GM12873 (cell line): ENCODE data around the gene RASSF4.

Source experiments
- TF ChIP-seq, protein P1 (sequence below): IDR thresholded peaks from 2 replicates; pipeline ENCODE4 v1.5.1; 2012; ENCODE audit warnings: low read depth, mild to moderate bottlenecking, moderate library complexity, low read length, control low read depth; ENCODE audit not compliant: insufficient read depth; ENCODE audit errors: missing control alignments

The RASSF4 gene

DNA sequence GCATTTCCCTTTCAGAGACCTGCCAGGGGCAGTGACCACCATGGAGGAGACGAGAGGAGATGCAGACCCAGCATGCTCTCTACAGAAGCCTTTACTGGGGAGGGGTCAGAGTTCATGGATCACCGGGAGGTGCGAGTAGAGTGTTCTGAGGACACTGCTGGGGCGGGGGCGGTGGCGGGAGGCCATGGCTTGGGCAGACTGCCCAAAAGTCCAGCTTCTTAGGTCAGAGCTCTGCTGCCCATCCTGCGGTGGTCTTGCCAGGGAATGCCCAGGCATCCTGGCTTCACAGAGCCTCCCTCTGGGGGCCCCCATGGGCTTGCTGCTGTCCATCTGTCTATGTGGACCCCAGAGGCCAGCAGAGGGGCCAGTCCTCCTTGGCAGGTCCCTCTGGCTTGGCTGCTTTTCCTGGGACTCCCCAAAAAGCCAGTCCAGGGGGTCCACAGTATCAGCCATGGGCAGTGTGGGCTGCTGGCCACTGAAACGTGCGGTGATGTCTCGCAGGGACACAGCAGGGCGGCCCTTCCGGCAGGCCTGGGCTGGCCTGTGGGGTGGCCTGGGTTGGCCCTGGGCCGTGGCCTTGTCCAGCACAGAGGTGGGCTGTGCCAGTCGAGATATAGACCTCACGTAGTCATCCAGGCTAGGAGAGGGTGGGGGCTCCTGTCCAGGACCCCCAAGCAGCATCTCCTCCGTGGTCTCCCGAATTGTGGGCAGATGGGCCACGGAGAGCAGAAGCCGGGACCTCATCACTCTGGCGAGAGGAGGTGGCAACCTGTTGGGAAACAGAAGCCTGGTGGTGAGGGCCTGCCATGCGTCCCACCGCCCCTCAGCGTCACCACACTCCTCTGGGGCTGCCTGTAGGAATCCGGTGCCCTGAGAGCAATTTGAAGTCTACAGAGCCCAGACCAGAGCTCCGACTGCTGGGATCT lies 17.9 kb downstream of the RASSF4 start:
- TF ChIP-seq, protein P1, sequence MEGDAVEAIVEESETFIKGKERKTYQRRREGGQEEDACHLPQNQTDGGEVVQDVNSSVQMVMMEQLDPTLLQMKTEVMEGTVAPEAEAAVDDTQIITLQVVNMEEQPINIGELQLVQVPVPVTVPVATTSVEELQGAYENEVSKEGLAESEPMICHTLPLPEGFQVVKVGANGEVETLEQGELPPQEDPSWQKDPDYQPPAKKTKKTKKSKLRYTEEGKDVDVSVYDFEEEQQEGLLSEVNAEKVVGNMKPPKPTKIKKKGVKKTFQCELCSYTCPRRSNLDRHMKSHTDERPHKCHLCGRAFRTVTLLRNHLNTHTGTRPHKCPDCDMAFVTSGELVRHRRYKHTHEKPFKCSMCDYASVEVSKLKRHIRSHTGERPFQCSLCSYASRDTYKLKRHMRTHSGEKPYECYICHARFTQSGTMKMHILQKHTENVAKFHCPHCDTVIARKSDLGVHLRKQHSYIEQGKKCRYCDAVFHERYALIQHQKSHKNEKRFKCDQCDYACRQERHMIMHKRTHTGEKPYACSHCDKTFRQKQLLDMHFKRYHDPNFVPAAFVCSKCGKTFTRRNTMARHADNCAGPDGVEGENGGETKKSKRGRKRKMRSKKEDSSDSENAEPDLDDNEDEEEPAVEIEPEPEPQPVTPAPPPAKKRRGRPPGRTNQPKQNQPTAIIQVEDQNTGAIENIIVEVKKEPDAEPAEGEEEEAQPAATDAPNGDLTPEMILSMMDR, result no peak

DNA sequence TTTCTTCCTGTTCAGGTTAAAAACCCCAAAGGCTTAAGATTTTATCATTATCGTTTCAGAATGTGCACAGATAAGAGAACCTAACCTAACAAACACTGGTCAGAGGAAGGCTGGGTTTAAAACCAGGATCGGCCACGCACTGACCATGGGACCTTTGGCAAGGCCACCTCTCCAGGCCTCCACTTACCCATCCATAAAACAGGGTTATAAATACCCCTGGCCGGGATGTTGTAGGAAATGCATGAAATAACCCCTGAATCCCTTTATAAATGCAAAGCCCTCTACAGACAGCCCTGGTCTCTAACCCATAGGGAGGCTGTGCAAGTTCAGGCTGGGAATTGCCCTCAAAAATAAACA lies 18.6 kb downstream of the RASSF4 start:
- TF ChIP-seq, protein P1, result no peak

DNA sequence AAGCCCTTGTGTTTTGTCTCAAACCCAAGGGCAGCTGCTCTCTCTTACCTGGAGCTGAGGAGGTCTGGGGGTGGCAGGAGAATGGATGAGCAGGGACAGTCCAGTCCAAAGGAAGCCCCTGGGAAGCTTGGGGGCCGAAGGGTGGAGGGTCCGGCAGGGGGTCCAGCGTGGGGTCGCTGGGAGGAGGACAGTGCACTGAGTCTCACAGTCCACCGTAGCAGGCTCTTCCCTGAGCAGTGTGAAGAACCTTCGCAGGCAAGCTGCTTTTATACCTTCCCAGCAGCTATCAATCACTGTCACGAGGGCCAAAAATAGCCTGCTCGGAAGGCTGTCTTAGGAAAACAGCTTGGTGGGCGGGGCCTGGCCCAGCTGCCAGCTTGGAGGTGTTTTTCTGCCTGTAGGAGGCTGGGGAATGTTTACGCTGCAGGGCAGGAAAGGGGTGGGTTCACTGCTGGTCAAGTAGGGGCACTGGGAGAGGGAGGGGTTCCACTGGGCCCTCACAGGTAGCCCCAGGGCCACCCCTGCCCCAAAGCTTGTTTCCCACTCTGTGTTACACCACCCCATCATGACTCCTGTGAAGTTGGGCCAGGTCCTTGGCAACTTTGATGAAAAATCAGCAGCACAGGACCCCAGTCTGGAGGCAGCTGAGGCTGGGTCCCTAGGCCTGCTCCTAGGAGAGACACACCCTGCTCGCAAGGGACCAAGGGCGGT lies 19.1 kb downstream of the RASSF4 start, which contains the start of gene DEPP1:
DEPP1 (minus strand) TSS at position 240 of the 711 bp plus-strand sequence. CDS start 779 bp downstream, outside the sequence.
- TF ChIP-seq, protein P1, result no peak

DNA sequence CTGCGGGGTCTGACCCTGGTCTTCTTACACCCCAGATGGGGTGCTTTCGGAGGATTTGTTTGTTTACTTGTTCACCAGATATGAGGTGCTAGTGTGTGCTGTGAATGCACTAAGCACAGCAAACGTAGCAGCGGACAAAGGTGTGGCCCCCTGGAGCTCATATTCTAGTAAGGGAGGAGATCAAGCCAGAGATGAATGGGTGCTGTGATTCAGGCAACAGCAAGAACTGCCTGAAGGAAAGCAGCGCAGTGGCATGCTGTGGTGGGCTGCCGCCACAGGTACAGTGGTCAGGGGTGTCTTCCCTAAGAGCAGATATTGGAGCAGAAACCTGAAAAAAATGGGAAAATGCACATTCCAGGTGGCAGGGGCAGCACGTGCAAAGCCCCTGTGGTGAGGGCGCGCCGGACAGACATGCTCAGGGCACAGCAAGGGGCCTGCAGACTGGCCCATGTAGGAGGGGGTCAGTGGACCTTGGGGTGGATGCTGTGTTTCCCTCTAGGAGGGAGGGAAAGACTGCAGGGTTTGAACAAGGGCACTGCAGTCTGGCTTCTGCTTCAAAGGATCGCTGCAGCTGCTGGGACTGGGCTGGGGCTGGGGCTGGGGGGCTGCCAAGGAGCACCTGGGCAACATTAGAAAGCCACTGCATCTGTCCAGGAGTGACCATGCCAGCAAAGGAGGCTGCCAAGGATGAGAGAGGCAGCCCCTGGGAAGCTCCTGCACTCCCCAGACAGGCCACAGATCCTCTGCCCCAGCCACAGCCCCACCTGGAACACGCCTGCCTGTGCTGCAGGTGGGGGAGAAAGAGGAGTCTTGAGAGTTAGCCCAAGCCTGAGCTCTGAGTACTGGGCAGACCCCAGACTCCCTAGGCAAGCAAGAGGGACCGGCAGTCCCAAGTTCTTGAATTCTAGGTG lies 19.9 kb downstream of the RASSF4 start:
- TF ChIP-seq, protein P1, result no peak

DNA sequence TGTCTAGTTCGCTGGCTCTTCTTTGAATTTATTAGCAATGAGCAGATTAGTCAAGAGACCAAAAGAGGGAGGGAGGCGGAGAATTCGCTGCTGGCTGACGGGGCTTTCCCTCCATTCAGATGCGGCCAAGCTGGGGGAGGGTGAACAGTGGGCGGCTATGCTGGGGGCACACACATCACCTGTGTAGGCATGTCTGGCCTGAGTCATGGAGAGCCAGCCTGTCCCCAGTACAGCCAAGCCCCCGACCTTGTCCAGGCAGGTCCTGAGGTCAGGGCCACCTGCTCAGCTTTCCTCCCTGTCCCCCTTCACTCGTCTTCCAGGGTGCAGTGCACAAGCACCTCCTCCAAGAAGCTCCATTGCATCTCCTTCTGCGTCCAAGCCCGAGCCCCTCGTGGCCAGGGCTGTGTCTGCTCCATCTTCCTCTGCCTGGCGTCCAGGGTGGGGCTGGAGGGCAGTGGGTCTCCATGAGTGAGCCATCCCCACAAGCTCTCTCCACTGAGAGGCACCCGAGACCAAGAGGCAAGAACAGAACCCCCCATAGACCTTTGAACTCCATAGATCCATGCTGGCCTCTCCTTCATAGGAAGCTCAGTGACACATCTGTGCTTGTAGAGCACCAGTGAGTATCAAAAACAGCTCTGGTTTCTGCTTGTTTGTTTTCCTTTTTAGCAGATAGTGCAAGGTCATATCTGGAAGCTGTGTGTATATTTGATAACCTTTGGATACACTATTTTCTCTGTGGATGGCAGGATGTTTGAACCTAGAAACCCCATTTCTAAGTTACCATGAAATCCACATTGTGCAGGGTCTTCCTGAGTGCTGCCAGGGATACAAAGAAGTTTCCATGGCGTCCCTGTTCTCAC lies 20.9 kb downstream of the RASSF4 start:
- TF ChIP-seq, protein P1, result no peak

DNA sequence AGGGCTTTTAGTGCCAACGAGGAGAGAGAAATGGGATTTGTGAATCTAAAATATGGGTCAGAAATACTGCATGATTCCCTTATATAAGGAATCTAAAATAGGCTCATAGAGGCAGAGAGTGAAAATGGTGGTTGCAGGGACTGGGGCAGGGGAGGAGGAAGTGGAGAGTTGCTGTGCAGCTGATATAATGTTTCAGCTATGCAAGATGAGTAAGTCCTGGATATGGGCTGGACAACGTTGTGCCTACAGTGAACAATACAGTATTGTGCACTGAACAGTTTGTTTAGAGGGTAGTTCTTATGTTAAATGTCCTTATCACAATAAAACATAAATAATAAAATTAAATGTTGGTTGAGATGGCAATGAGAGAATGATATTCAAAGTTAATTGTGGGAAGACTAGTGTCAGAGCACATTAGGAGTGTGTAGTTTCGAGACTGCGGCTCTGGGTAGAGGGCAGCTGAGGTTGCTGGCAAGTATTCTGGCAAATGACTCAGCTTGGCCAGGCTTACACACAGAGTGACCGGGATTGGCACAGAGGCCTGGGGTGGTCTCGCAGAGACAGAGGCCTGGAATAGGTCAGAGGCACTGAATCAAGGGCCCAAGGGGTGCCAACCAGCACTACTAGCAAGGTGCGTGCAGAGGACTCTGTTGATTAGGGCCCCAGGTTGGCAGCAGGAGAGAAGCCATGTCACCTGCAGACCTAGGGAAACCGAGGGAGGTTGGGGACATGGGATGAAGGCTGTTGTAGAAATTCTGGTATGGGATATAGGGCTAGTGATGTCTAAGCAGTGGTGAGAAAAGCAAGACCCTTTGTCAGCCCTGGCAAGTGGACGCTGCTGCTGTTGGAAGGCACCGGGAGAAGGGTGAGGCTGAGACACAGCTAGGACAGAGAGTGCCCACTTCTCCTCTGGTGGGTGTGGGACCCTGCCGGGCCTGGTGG lies 21.8 kb downstream of the RASSF4 start:
- TF ChIP-seq, protein P1, result no peak
